ENCODE data around the gene HMCN1.

HMCN1 gene

GRCh38 chr1:185798505-185798904, 64.3 kb downstream of the HMCN1 start:
- FAIRE-seq = no peak
- DNase-seq (ENCODE audit: insufficient read length, low spot score) = no peak

GRCh38 chr1:185803241-185803640, 69.0 kb downstream of the HMCN1 start:
- FAIRE-seq = no peak
- no peak for DNase-seq (ENCODE audit: insufficient read length, low spot score)

- FAIRE-seq = no peak
- DNase-seq (ENCODE audit: insufficient read length, low spot score) = no peak
Observed at GRCh38 chr1:185804206-185804605, 70.0 kb downstream of the HMCN1 start.

- no peak for DNase-seq (ENCODE audit: insufficient read length, low spot score)
- no peak for FAIRE-seq
Observed at GRCh38 chr1:185804608-185805007, 70.4 kb downstream of the HMCN1 start.

- DNase-seq (ENCODE audit: insufficient read length, low spot score) (no peak), FAIRE-seq (no peak)
Observed at GRCh38 chr1:185807275-185807674, 73.1 kb downstream of the HMCN1 start.

GRCh38 chr1:185808631-185809030, 74.4 kb downstream of the HMCN1 start:
- DNase-seq (ENCODE audit: insufficient read length, low spot score) = no peak
- FAIRE-seq = no peak

GRCh38 chr1:185811073-185811709, 77.0 kb downstream of the HMCN1 start:
- no peak for DNase-seq (ENCODE audit: insufficient read length, low spot score)
- FAIRE-seq = no peak

GRCh38 chr1:185812934-185813333, 78.7 kb downstream of the HMCN1 start:
- FAIRE-seq = no peak

GRCh38 chr1:185813401-185813979, 79.3 kb downstream of the HMCN1 start:
- FAIRE-seq = no peak
- peak; percentile 12 for DNase-seq (ENCODE audit: insufficient read length, low spot score)

More at GRCh38 chr1:185812934-185813333, 78.7 kb downstream of the HMCN1 start:
- DNase-seq (ENCODE audit: insufficient read length, low spot score) = no peak

GRCh38 chr1:185816460-185816859, 82.3 kb downstream of the HMCN1 start:
- DNase-seq (ENCODE audit: insufficient read length, low spot score) (no peak), FAIRE-seq (no peak)

GRCh38 chr1:185819798-185820197, 85.6 kb downstream of the HMCN1 start:
- no peak for DNase-seq (ENCODE audit: insufficient read length, low spot score)
- no peak for FAIRE-seq

GRCh38 chr1:185821612-185822385, 87.6 kb downstream of the HMCN1 start:
- no peak for FAIRE-seq
- DNase-seq (ENCODE audit: insufficient read length, low spot score) = no peak

- FAIRE-seq = no peak
- no peak for DNase-seq (ENCODE audit: insufficient read length, low spot score)
Observed at GRCh38 chr1:185823467-185823866, 89.3 kb downstream of the HMCN1 start.

- DNase-seq (ENCODE audit: insufficient read length, low spot score) = no peak
- no peak for FAIRE-seq
Observed at GRCh38 chr1:185824106-185824505, 89.9 kb downstream of the HMCN1 start.

GRCh38 chr1:185825556-185825955, 91.4 kb downstream of the HMCN1 start:
- DNase-seq (ENCODE audit: insufficient read length, low spot score) (no peak), FAIRE-seq (no peak)

GRCh38 chr1:185834371-185834905, 100.2 kb downstream of the HMCN1 start:
- FAIRE-seq = no peak
- no peak for DNase-seq (ENCODE audit: insufficient read length, low spot score)

GRCh38 chr1:185835191-185835590, 101.0 kb downstream of the HMCN1 start:
- FAIRE-seq (no peak), DNase-seq (ENCODE audit: insufficient read length, low spot score) (no peak)

- DNase-seq (ENCODE audit: insufficient read length, low spot score) = no peak
Observed at GRCh38 chr1:185837711-185838110, 103.5 kb downstream of the HMCN1 start.

GRCh38 chr1:185838111-185838510, 103.9 kb downstream of the HMCN1 start:
- no peak for DNase-seq (ENCODE audit: insufficient read length, low spot score)
- no peak for FAIRE-seq

More at GRCh38 chr1:185837711-185838110, 103.5 kb downstream of the HMCN1 start:
- FAIRE-seq = no peak

- DNase-seq (ENCODE audit: insufficient read length, low spot score) (no peak), FAIRE-seq (no peak)
Observed at GRCh38 chr1:185840880-185841279, 106.7 kb downstream of the HMCN1 start.

GRCh38 chr1:185843297-185843869, 109.2 kb downstream of the HMCN1 start:
- DNase-seq (ENCODE audit: insufficient read length, low spot score) = no peak
- no peak for FAIRE-seq

Measured in HTR-8/SVneo (cell line).